Gastroesophageal sphincter (tissue), 3 donors: Measurements from ENCODE around the gene PLCB4.

Experiments used
- CTCF ChIP-seq, 4 experiments: fragments of 200-600 bp in 2 of 4; fragments of 450-650 bp in 2 of 4; sonication (generic) in 1 of 4; IDR thresholded peaks; one replicate each; pipeline ENCODE4 v1.5.1; 2017 to 2019; ENCODE audit warnings: antibody characterized with exemption in 4 of 4, mild to moderate bottlenecking in 2 of 4, moderate library complexity in 2 of 4
- EP300 ChIP-seq: sonication (generic); formaldehyde crosslinking; IDR thresholded peaks from one replicate; pipeline ENCODE4 v1.6.1; 2017; ENCODE audit warnings: antibody characterized with exemption, mild to moderate bottlenecking
- POLR2A ChIP-seq, 2 donors: fragments of 450-650 bp; IDR thresholded peaks; one replicate each; pipeline ENCODE4 v1.6.1; 2017; ENCODE audit warnings: antibody characterized with exemption in 2 of 2, mild to moderate bottlenecking in 2 of 2, moderate library complexity in 1 of 2
- POLR2AphosphoS5 ChIP-seq: sonication (generic); formaldehyde crosslinking; IDR thresholded peaks from one replicate; pipeline ENCODE4 v1.6.1; 2017; ENCODE audit warnings: antibody characterized with exemption

- TF ChIP-seq CTCF (IDR thresholded peaks at IDR 0.05): no peak
- TF ChIP-seq POLR2AphosphoS5: no peak
- TF ChIP-seq EP300: no peak
- no peak for TF ChIP-seq POLR2A (IDR thresholded peaks at IDR 0.05)
Measured at GRCh38 chr20:9269280-9269971, 200.5 kb downstream of the PLCB4 start.
